Right lobe of liver (tissue), 4 donors: ENCODE data around the gene WNT7A.

Experiments
- CTCF ChIP-seq, 4 donors: fragments of 200-600 bp in 3 of 4; fragments of 450-650 bp in 1 of 4; IDR thresholded peaks; one replicate each; pipeline versions ENCODE4 v1.5.1 to v1.8.0; 2016 to 2022; ENCODE audit warnings: antibody characterized with exemption in 4 of 4, mild to moderate bottlenecking in 2 of 4
- POLR2A ChIP-seq: fragments of 450-650 bp; IDR thresholded peaks from one replicate; pipeline ENCODE4 v1.6.1; 2017; ENCODE audit warnings: antibody characterized with exemption, mild to moderate bottlenecking
- donor health status: DM: no; HTN: no; CAD: no.
- donor health status: DM: no; HTN: no; CAD: no.
- donor health status: DM: no; HTN: yes; CAD: no.

- TF ChIP-seq CTCF (IDR thresholded peaks at IDR 0.05) (no peak), POLR2A (no peak)
These were observed 38.0 kb downstream of the WNT7A start for GRCh38 chr3:13841826-13842225.
